ENCODE measurements around the gene EEFSEC. TPM values are rescaled to one million over a fixed set of nuclear protein-coding genes. Genes with fewer than 3 reads are reported as not detected.

Gene EEFSEC
- total and polyA plus RNA-seq, 2 experiments from 2014 or later = 4.9 to 18.7 TPM

DNA sequence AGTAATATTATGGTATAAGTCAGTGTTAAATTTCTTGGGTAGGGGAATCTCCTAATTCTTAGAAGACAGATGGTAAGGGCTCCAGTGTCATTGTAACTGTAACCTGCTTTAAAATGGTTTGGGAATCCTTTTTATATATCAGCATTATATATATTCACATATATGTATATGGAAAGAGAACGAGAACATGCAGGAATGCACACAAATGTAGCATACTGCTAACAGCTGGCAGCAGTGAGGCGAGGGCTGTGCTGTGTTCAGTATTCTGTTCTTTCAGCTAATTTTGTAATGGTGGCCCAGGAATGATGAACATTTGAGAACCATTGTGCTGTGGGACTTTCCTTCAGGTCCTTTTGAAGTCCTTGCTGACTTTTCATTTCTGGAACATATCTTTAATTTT lies 60.8 kb downstream of the EEFSEC start:
- Histone ChIP-seq H3K9ac (no peak overlapping the region), H3K27me3 (replicated peaks; ENCODE audit: insufficient read depth) (no peaks in the 10 kb centered on the region), H3K4me1 (ENCODE audit: insufficient read depth) (no peaks in the 10 kb centered on the region), H2AFZ (no peak overlapping the region), H3K9me2 (ENCODE audit: insufficient read depth) (no peaks in the 10 kb centered on the region), H3K36me3 (ENCODE audit: low read depth) (no peaks in the 10 kb centered on the region), H4K20me1 (ENCODE audit: insufficient read depth) (no peaks in the 10 kb centered on the region), H3K79me2 (ENCODE audit: insufficient read depth) (no peaks in the 10 kb centered on the region), H3K27ac (no peak overlapping the region), H3K9me3 (ENCODE audit: low read depth) (no peaks in the 10 kb centered on the region), H3K4me3 (no peak overlapping the region), H3F3A (ENCODE audit: insufficient read depth) (no peaks in the 10 kb centered on the region), H3K4me2 (ENCODE audit: unreplicated experiment) (no peak overlapping the region)
- in situ Hi-C loops (cut with MboI) = no loop called here
- no peak for DNase-seq
- WGBS, 2 experiments (ENCODE audit: low coverage in 1 of 2, low lambda C conversion rate in 2 of 2, missing lambda C conversion rate in 2 of 2) = 94 to 96% methylated on average over 2 of the region's 2 CpGs
- TF ChIP-seq EZH2phosphoT487 (IDR thresholded peaks at IDR 0.05; ENCODE audit: insufficient read depth, low read depth) (no peak), EZH2 (IDR thresholded peaks at IDR 0.05; ENCODE audit: insufficient read depth, poor library complexity, severe bottlenecking) (no peak)

DNA sequence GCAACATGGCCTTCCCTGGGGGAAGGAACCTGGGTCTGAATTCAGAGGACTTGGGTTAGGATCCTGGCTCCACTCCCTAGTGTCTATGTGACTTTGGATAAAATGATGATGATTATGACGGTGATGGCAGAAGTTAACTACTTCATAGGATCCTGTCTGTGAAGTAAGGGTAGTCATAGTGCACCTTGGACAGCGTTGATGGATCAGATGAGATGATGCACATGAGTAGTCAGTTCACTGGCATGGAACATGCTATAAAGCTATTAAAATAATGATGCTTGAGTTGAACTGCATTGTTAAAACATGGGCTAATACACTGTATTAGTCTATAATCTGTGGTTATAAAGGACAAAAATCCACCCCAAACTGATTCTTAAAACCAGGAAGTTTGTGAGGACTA lies 62.0 kb downstream of the EEFSEC start:
- no peak for DNase-seq
- H3F3A ChIP-seq (ENCODE audit: insufficient read depth) = no peaks in the 10 kb centered on the region
- H3K9ac ChIP-seq = no peak overlapping the region
- no peaks in the 10 kb centered on the region for H3K36me3 ChIP-seq (ENCODE audit: low read depth)
- in situ Hi-C loops (cut with MboI) = no loop called here
- H3K9me3 ChIP-seq (ENCODE audit: low read depth) = no peaks in the 10 kb centered on the region
- H4K20me1 ChIP-seq (ENCODE audit: insufficient read depth) = no peaks in the 10 kb centered on the region
- H3K9me2 ChIP-seq (ENCODE audit: insufficient read depth) = no peaks in the 10 kb centered on the region
- no peaks in the 10 kb centered on the region for H3K4me1 ChIP-seq (ENCODE audit: insufficient read depth)
- H3K4me3 ChIP-seq = no peak overlapping the region
- H3K4me2 ChIP-seq (ENCODE audit: unreplicated experiment) = no peak overlapping the region
- H3K27me3 ChIP-seq (replicated peaks; ENCODE audit: insufficient read depth) = no peaks in the 10 kb centered on the region
- H2AFZ ChIP-seq = no peak overlapping the region
- WGBS, 2 experiments (ENCODE audit: low coverage in 1 of 2, low lambda C conversion rate in 2 of 2, missing lambda C conversion rate in 2 of 2) = 96 to 98% methylated on average over 2 of the region's 2 CpGs
- H3K27ac ChIP-seq = no peak overlapping the region
- TF ChIP-seq EZH2 (IDR thresholded peaks at IDR 0.05; ENCODE audit: insufficient read depth, poor library complexity, severe bottlenecking) = no peak
- TF ChIP-seq EZH2phosphoT487 (IDR thresholded peaks at IDR 0.05; ENCODE audit: insufficient read depth, low read depth) = no peak
- H3K79me2 ChIP-seq (ENCODE audit: insufficient read depth) = no peaks in the 10 kb centered on the region

DNA sequence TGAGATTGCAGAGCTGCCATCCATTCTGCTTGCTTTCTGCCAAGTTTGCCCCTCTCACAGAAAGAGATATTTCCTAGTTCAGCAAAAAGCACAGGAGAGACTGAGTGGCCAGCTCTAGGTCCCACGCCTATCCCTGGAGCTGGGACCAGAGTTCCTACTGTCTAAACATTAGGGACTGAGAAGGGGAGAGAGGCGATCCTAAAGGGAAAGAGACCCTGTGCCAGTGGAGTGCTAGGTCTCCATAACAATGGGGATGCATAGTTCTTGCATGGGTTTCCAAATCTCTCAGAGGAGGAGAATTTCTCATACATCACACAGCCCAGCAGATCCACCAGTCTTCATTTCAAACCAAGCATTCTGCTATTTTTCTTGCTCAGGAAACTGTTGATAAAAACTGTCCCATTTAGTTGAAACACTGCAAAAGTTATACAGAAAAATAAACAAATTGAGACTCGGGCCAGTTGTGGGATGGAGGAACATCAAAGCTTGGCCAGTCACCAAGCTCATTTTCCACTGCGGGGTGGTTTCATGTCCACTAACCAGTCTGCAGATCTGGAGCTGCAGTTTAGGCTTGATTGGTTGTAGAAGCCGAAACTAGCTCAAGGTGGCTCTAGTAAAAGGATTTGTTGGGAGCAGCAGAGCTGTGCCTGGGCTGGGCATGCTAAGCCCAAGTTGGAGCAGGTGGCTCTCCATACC lies 62.7 kb downstream of the EEFSEC start:
- Histone ChIP-seq H4K20me1 (ENCODE audit: insufficient read depth) (no peaks in the 10 kb centered on the region), H3K36me3 (ENCODE audit: low read depth) (no peaks in the 10 kb centered on the region), H2AFZ (no peak overlapping the region), H3K9ac (no peak overlapping the region), H3K4me3 (no peak overlapping the region), H3F3A (ENCODE audit: insufficient read depth) (no peaks in the 10 kb centered on the region), H3K27ac (no peak overlapping the region), H3K9me2 (ENCODE audit: insufficient read depth) (no peaks in the 10 kb centered on the region), H3K4me1 (ENCODE audit: insufficient read depth) (no peaks in the 10 kb centered on the region), H3K79me2 (ENCODE audit: insufficient read depth) (no peaks in the 10 kb centered on the region), H3K9me3 (ENCODE audit: low read depth) (no peaks in the 10 kb centered on the region), H3K4me2 (ENCODE audit: unreplicated experiment) (no peak overlapping the region), H3K27me3 (replicated peaks; ENCODE audit: insufficient read depth) (no peaks in the 10 kb centered on the region)
- no peak for TF ChIP-seq EZH2phosphoT487 (IDR thresholded peaks at IDR 0.05; ENCODE audit: insufficient read depth, low read depth)
- TF ChIP-seq EZH2 (IDR thresholded peaks at IDR 0.05; ENCODE audit: insufficient read depth, poor library complexity, severe bottlenecking) = no peak
- in situ Hi-C loops (cut with MboI) = no loop called here
- no peak for DNase-seq
- 69 to 75% methylated on average over 5 of the region's 5 CpGs for WGBS, 2 experiments (ENCODE audit: low coverage in 1 of 2, low lambda C conversion rate in 2 of 2, missing lambda C conversion rate in 2 of 2)

DNA sequence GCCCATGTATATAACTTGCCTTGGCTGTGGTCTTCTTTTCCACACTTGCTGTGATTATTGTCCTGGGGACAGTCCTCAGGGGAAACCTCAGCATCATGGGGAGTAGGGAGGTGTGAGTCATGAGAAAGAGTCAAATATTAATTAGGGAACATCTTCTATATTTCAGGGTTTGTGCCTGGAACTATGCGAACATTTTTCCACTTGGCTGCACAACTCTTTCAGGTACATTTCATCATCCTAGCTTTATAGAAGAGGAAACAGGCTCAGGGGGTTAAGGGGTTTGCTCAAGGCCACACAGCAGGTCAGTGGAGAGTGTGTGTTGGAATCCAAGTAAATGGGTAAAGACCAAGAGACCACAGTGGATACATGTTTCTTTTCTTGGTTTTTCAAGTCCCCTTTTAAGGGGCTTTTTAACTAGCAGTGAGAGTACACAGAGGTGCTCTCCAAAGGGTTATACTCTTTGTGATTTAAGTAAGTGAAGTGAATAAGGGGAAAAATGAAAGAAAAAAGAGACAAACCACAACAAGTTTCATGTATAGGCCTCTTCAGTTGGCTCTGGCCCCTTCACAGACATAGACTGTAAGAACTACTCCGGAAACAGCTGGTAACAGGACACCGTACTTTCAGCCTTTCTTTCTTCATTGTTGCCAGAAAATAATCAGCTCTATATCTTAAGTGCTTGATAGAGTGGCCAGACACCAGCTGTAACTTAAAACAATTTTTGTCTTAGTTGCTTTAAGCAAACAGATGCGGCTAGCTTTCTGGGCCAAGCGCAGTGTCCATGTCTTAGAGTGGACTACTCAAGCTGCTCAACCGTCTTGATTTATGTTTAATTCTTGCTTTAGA lies 64.6 kb downstream of the EEFSEC start:
- no peak overlapping the region for H3K4me3 ChIP-seq
- DNase-seq = no peak
- no peaks in the 10 kb centered on the region for H3K79me2 ChIP-seq (ENCODE audit: insufficient read depth)
- no peaks in the 10 kb centered on the region; the same call in 1 of the 2 replicates for H3K36me3 ChIP-seq (ENCODE audit: low read depth)
- H3K9me2 ChIP-seq (ENCODE audit: insufficient read depth) = no peaks in the 10 kb centered on the region
- H3K4me1 ChIP-seq (ENCODE audit: insufficient read depth) = no peaks in the 10 kb centered on the region
- H3F3A ChIP-seq (ENCODE audit: insufficient read depth) = no peaks in the 10 kb centered on the region
- H3K27me3 ChIP-seq (replicated peaks; ENCODE audit: insufficient read depth) = no peaks in the 10 kb centered on the region
- no peak overlapping the region for H3K4me2 ChIP-seq (ENCODE audit: unreplicated experiment)
- H3K9me3 ChIP-seq (ENCODE audit: low read depth) = no peaks in the 10 kb centered on the region
- no peak overlapping the region for H3K9ac ChIP-seq
- in situ Hi-C loops (cut with MboI) = no loop called here
- 96% methylated on average over 6 of the region's 6 CpGs for WGBS, 2 experiments (ENCODE audit: low coverage in 1 of 2, low lambda C conversion rate in 2 of 2, missing lambda C conversion rate in 2 of 2)
- H4K20me1 ChIP-seq (ENCODE audit: insufficient read depth) = no peaks in the 10 kb centered on the region
- TF ChIP-seq EZH2phosphoT487 (IDR thresholded peaks at IDR 0.05; ENCODE audit: insufficient read depth, low read depth) (no peak), EZH2 (IDR thresholded peaks at IDR 0.05; ENCODE audit: insufficient read depth, poor library complexity, severe bottlenecking) (no peak)
- no peak overlapping the region for H2AFZ ChIP-seq
- no peak overlapping the region for H3K27ac ChIP-seq

All from GM23248 (cell line).